NCI-H345 treated with DMSO at 0.1 percent for 48 hours (cell line): ENCODE results near the gene MTLN.
"Not testable (repeated sequence)": the region's sequence is repeated elsewhere in the genome, so short reads cannot be mapped to it uniquely, and the experiment has no call there.

ENCODE experiments used
- DNase-seq: peaks from one replicate; lab custom pipeline; 2025; ENCODE audit not compliant: unreplicated experiment; lab: John Stamatoyannopoulos, UW

MTLN gene

GRCh38 chr2:110211938-110212858 lies at the start of gene MTLN:
MTLN (minus strand) TSS chr2:110212547; CDS start chr2:110212525, 22 bp downstream.
- DNase-seq, result peak; percentile 47

GRCh38 chr2:110261910-110262309 lies 49.6 kb upstream of the MTLN start:
- DNase-seq, result not testable (repeated sequence)

GRCh38 chr2:110248081-110248795 lies 35.9 kb upstream of the MTLN start:
- not testable (repeated sequence) for DNase-seq

- not testable (repeated sequence) for DNase-seq
These were observed 33.4 kb upstream of the MTLN start for GRCh38 chr2:110245488-110246435.

GRCh38 chr2:110243283-110243682 lies 30.9 kb upstream of the MTLN start:
- not testable (repeated sequence) for DNase-seq

GRCh38 chr2:110234514-110234913 lies 22.2 kb upstream of the MTLN start:
- DNase-seq, result not testable (repeated sequence)

GRCh38 chr2:110229886-110230285 lies 17.5 kb upstream of the MTLN start:
- not testable (repeated sequence) for DNase-seq

- DNase-seq, result not testable (repeated sequence)
These were observed 10.3 kb upstream of the MTLN start for GRCh38 chr2:110222626-110223025.

GRCh38 chr2:110221938-110222337 lies 9.6 kb upstream of the MTLN start:
- DNase-seq, result peak; percentile 42

- no peak for DNase-seq
These were observed 7.8 kb upstream of the MTLN start for GRCh38 chr2:110220190-110220564.

- DNase-seq, result no peak
These were observed 7.3 kb upstream of the MTLN start for GRCh38 chr2:110219496-110220189.

GRCh38 chr2:110218889-110219288 lies 6.5 kb upstream of the MTLN start:
- DNase-seq, result not testable (repeated sequence)

GRCh38 chr2:110216803-110217202 lies 4.5 kb upstream of the MTLN start:
- no peak for DNase-seq

- no peak for DNase-seq
These were observed 3.9 kb upstream of the MTLN start for GRCh38 chr2:110216199-110216598.

- DNase-seq, result no peak
These were observed 3.3 kb upstream of the MTLN start for GRCh38 chr2:110215566-110216158.

GRCh38 chr2:110215091-110215490 lies 2.7 kb upstream of the MTLN start:
- no peak for DNase-seq

- DNase-seq, result not testable (repeated sequence)
These were observed 1.2 kb upstream of the MTLN start for GRCh38 chr2:110213522-110213921.

- no peak for DNase-seq
These were observed 6.5 kb downstream of the MTLN start for GRCh38 chr2:110205660-110206455.
